Activated T-helper 1 cell treated with anti-CD3 and anti-CD28 coated beads, Interleukin-12 subunit alpha, Interleukin-12 subunit beta, Interleukin-2, Interleukin-4 antibody, amounts not matched to agents 30 ng/mL and 10 ng/mL and 1 ng/mL, durations not matched to agents 14 hours and 24 hours and 36 hours (primary cell): ENCODE results near the gene TPI1. TPM values are rescaled to one million over a fixed set of nuclear protein-coding genes. Genes with fewer than 3 reads are reported as not detected.
"Not testable (repeated sequence)": the region's sequence is repeated elsewhere in the genome, so short reads cannot be mapped to it uniquely, and the experiment has no call there.

ENCODE experiments used
- DNase-seq: peaks from one replicate; pipeline ENCODE4 v3.0.0; 2021; ENCODE audit warnings: low spot score
- H3K27ac Mint-ChIP-seq: one replicate; pipeline ENCODE4 v1.8.0; 2021; ENCODE audit warnings: mild to moderate bottlenecking, mixed read lengths
- H3K27me3 Mint-ChIP-seq: one replicate; pipeline ENCODE4 v1.8.0; 2022; ENCODE audit warnings: mild to moderate bottlenecking, moderate library complexity, mixed read lengths; ENCODE audit not compliant: insufficient read depth
- H3K36me3 Mint-ChIP-seq: one replicate; pipeline ENCODE4 v1.8.0; 2021; ENCODE audit warnings: low read depth, mixed read lengths
- H3K4me1 Mint-ChIP-seq: one replicate; pipeline ENCODE4 v1.8.0; 2021; ENCODE audit warnings: low read depth, mixed read lengths
- H3K4me3 Mint-ChIP-seq: one replicate; pipeline ENCODE4 v1.8.0; 2021; ENCODE audit warnings: mild to moderate bottlenecking, moderate library complexity, mixed read lengths
- H3K9me3 Mint-ChIP-seq: one replicate; pipeline ENCODE4 v1.8.0; 2021; ENCODE audit warnings: mixed read lengths
- intact Hi-C: fragments of 100-400 bp; cut with micrococcal nuclease; formaldehyde crosslinking; loops from one replicate; pipeline ENCODE4 v1.15.1; 2024
- total RNA-seq: library from RNA; stranded (reverse); gene quantifications from 2 replicates; pipeline ENCODE4 v1.2.3, GENCODE V29; 2022

TPI1 gene
- total RNA-seq, 1 donor from 2014 or later = 1,427 TPM

- Mint-ChIP-seq H3K27me3 (no peaks in the 10 kb centered on the region), H3K27ac (peak overlapping the region; percentile 16), H3K4me3 (no peak overlapping the region), H3K9me3 (no peaks in the 10 kb centered on the region), H3K4me1 (peaks cover 11% of the 10 kb centered on the region), H3K36me3 (peaks cover 1% of the 10 kb centered on the region)
- intact Hi-C loops = loop anchor here (1.0 kb wide), 1 partner anchor 9 kb away; no protein-coding TSS in a partner anchor
- no peak for DNase-seq
Measured at GRCh38 chr12:6899837-6900519, 32.6 kb downstream of the TPI1 start.

- no peak overlapping the region for H3K4me3 Mint-ChIP-seq
- H3K36me3 Mint-ChIP-seq = peaks cover 1% of the 10 kb centered on the region
- intact Hi-C loops = no loop called here
- no peak overlapping the region for H3K27ac Mint-ChIP-seq
- DNase-seq = no peak
- no peaks in the 10 kb centered on the region for H3K27me3 Mint-ChIP-seq
- no peaks in the 10 kb centered on the region for H3K9me3 Mint-ChIP-seq
- H3K4me1 Mint-ChIP-seq = peaks cover 11% of the 10 kb centered on the region
Measured at GRCh38 chr12:6902448-6902847, 35.1 kb downstream of the TPI1 start.

- Mint-ChIP-seq H3K4me1 (peaks cover 11% of the 10 kb centered on the region), H3K27me3 (no peaks in the 10 kb centered on the region), H3K4me3 (no peak overlapping the region), H3K36me3 (no peaks in the 10 kb centered on the region), H3K9me3 (no peaks in the 10 kb centered on the region), H3K27ac (no peak overlapping the region)
- intact Hi-C loops = loop anchor here (1.0 to 2.0 kb wide), 7 partner anchors 11 to 215 kb away; partner anchors contain the start of genes ENO2, LPCAT3, SPSB2 and USP5
- no peak for DNase-seq
Measured at GRCh38 chr12:6903722-6904121, 36.4 kb downstream of the TPI1 start.

- intact Hi-C loops = loop anchor here (1.0 to 2.0 kb wide), 7 partner anchors 10 to 216 kb away; partner anchors contain the start of genes ENO2, LPCAT3, SPSB2 and USP5
- DNase-seq = peak; percentile 97
- H3K4me1 Mint-ChIP-seq = peaks cover 8% of the 10 kb centered on the region
- no peaks in the 10 kb centered on the region for H3K9me3 Mint-ChIP-seq
- H3K27ac Mint-ChIP-seq = no peak within 1 kb of the TSS
- H3K4me3 Mint-ChIP-seq = no peak within 1 kb of the TSS
- H3K36me3 Mint-ChIP-seq = no peaks in the 10 kb centered on the region
- H3K27me3 Mint-ChIP-seq = no peaks in the 10 kb centered on the region
Measured at GRCh38 chr12:6904280-6905276, 37.2 kb downstream of the TPI1 start, which contains the start of gene LRRC23. LRRC23 (plus strand) TSS chr12:6904822; CDS start chr12:6905634, 812 bp downstream.

GRCh38 chr12:6905414-6906040, 38.2 kb downstream of the TPI1 start:
- no peak overlapping the region for H3K4me3 Mint-ChIP-seq
- H3K4me1 Mint-ChIP-seq = no peaks in the 10 kb centered on the region
- H3K36me3 Mint-ChIP-seq = no peaks in the 10 kb centered on the region
- H3K27me3 Mint-ChIP-seq = no peaks in the 10 kb centered on the region
- intact Hi-C loops = loop anchor here (2.0 kb wide), 1 partner anchor 217 kb away; the partner anchor contains the start of gene ZNF384
- H3K9me3 Mint-ChIP-seq = no peaks in the 10 kb centered on the region
- DNase-seq = no peak
- no peak overlapping the region for H3K27ac Mint-ChIP-seq

- H3K36me3 Mint-ChIP-seq, DNase-seq, H3K4me3 Mint-ChIP-seq, H3K27me3 Mint-ChIP-seq, H3K4me1 Mint-ChIP-seq, H3K9me3 Mint-ChIP-seq, H3K27ac Mint-ChIP-seq, intact Hi-C loops: not testable (repeated sequence)
Measured at GRCh38 chr12:6908141-6908540, 40.8 kb downstream of the TPI1 start.

GRCh38 chr12:6909421-6910145, 42.3 kb downstream of the TPI1 start:
- Mint-ChIP-seq H3K4me3 (no peak overlapping the region), H3K27me3 (no peaks in the 10 kb centered on the region), H3K36me3 (no peaks in the 10 kb centered on the region), H3K9me3 (no peaks in the 10 kb centered on the region), H3K4me1 (peaks cover 17% of the 10 kb centered on the region), H3K27ac (no peak overlapping the region)
- no peak for DNase-seq
- intact Hi-C loops = no loop called here

- H3K27ac Mint-ChIP-seq = peak overlapping the region; percentile 76
- intact Hi-C loops = no loop called here
- no peak for DNase-seq
- peaks cover 14% of the 10 kb centered on the region for H3K36me3 Mint-ChIP-seq
- H3K9me3 Mint-ChIP-seq = no peaks in the 10 kb centered on the region
- H3K27me3 Mint-ChIP-seq = no peaks in the 10 kb centered on the region
- peaks cover 43% of the 10 kb centered on the region for H3K4me1 Mint-ChIP-seq
- H3K4me3 Mint-ChIP-seq = peak overlapping the region; percentile 59
Measured at GRCh38 chr12:6912164-6912935, 45.0 kb downstream of the TPI1 start.

GRCh38 chr12:6914246-6914946, 47.1 kb downstream of the TPI1 start, which contains the start of gene ENO2:
ENO2 (plus strand) TSS chr12:6914580; CDS start chr12:6915833, 1,253 bp downstream.
- Mint-ChIP-seq H3K4me1 (peaks cover 52% of the 10 kb centered on the region), H3K36me3 (peaks cover 20% of the 10 kb centered on the region), H3K9me3 (no peaks in the 10 kb centered on the region), H3K4me3 (peak within 1 kb of the TSS; percentile 96), H3K27me3 (no peaks in the 10 kb centered on the region), H3K27ac (peak within 1 kb of the TSS; percentile 88)
- intact Hi-C loops = loop anchor here (1.0 to 2.0 kb wide), 4 partner anchors 10 to 42 kb away; partner anchors contain the start of genes LRRC23 and SPSB2
- DNase-seq = peak; percentile 77

- Mint-ChIP-seq H3K9me3 (no peaks in the 10 kb centered on the region), H3K4me3 (peak overlapping the region; percentile 96), H3K36me3 (peaks cover 28% of the 10 kb centered on the region), H3K4me1 (peaks cover 60% of the 10 kb centered on the region), H3K27me3 (no peaks in the 10 kb centered on the region), H3K27ac (peak overlapping the region; percentile 88)
- intact Hi-C loops = loop anchor here (1.0 to 2.0 kb wide), 5 partner anchors 9 to 42 kb away; partner anchors contain the start of genes LRRC23 and SPSB2
- no peak for DNase-seq
Measured at GRCh38 chr12:6914947-6915788, 47.8 kb downstream of the TPI1 start.
